COLO668 (cell line): Measurements from ENCODE around the gene NRROS.

ENCODE experiments used
- DNase-seq: peaks from one replicate; lab custom pipeline; 2025; ENCODE audit not compliant: unreplicated experiment; lab: John Stamatoyannopoulos, UW

NRROS gene

GRCh38 chr3:196645897-196646665 lies 6.6 kb downstream of the NRROS start:
- no peak for DNase-seq

GRCh38 chr3:196646666-196647216 lies 7.2 kb downstream of the NRROS start:
- no peak for DNase-seq

GRCh38 chr3:196650740-196651311 lies 11.3 kb downstream of the NRROS start:
- DNase-seq: peak; percentile 26

- no peak for DNase-seq
Measured at GRCh38 chr3:196651819-196652218, 12.3 kb downstream of the NRROS start.

- DNase-seq: no peak
Measured at GRCh38 chr3:196652961-196653795, 13.7 kb downstream of the NRROS start.

- DNase-seq: no peak
Measured at GRCh38 chr3:196654006-196654734, 14.7 kb downstream of the NRROS start.

- DNase-seq: no peak
Measured at GRCh38 chr3:196654735-196655090, 15.2 kb downstream of the NRROS start.

GRCh38 chr3:196655496-196655895 lies 16.0 kb downstream of the NRROS start:
- DNase-seq: no peak

- DNase-seq: no peak
Measured at GRCh38 chr3:196656213-196656612, 16.7 kb downstream of the NRROS start.

GRCh38 chr3:196659901-196660351 lies 20.4 kb downstream of the NRROS start:
- DNase-seq: no peak

- DNase-seq: peak; percentile 75
Measured at GRCh38 chr3:196660381-196661166, 21.1 kb downstream of the NRROS start.

- peak; percentile 73 for DNase-seq
Measured at GRCh38 chr3:196661400-196661799, 21.9 kb downstream of the NRROS start.

- DNase-seq: peak; percentile 56
Measured at GRCh38 chr3:196662033-196662432, 22.5 kb downstream of the NRROS start.

GRCh38 chr3:196662711-196663571 lies 23.4 kb downstream of the NRROS start:
- no peak for DNase-seq

GRCh38 chr3:196666001-196666867 lies 26.7 kb downstream of the NRROS start:
- peak; percentile 73 for DNase-seq

- no peak for DNase-seq
Measured at GRCh38 chr3:196667056-196667825, 27.7 kb downstream of the NRROS start.

GRCh38 chr3:196670339-196670738 lies 30.8 kb downstream of the NRROS start:
- DNase-seq: no peak
